A673 (cell line): ENCODE measurements around the gene MAPK8IP3. TPM values are rescaled to one million over a fixed set of nuclear protein-coding genes. Genes with fewer than 3 reads are reported as not detected.

Experiments used
- BruUV-seq: library from RNA; stranded (reverse); fragments of 400-500 nt; replicated peaks from 2 replicates; lab custom pipeline; 2021; lab: Mats Ljungman, UMichigan
- CTCF ChIA-PET: fragments of 300-600 bp; sonication (Branson Sonifier 250); formaldehyde crosslinking; loops from one replicate; lab custom pipeline; 2022; ENCODE audit warnings: antibody characterized with exemption; lab: Charles Lee
- POLR2A ChIA-PET: fragments of 300-600 bp; sonication (Branson Sonifier 250); formaldehyde crosslinking; loops from one replicate; lab custom pipeline; 2022; ENCODE audit warnings: antibody characterized with exemption; ENCODE audit not compliant: low non-redundant PET; lab: Charles Lee
- DNase-seq: peaks from one replicate; pipeline ENCODE4 v3.0.0-alpha.2; 2015; ENCODE audit warnings: low spot score
- H3K27ac ChIP-seq: fragments of 200-600 bp; sonication (generic); 2 replicates; pipeline ENCODE4 v1.5.1; 2016; ENCODE audit warnings: mixed run types, low read depth, mild to moderate bottlenecking, mixed read lengths, antibody characterized with exemption, low read length; ENCODE audit not compliant: poor library complexity, severe bottlenecking
- H3K27me3 ChIP-seq: fragments of 200-600 bp; sonication (generic); replicated peaks from 2 replicates; pipeline ENCODE4 v1.6.1; 2017; ENCODE audit warnings: mixed run types, low read depth, mild to moderate bottlenecking, mixed read lengths, antibody characterized with exemption, low read length; ENCODE audit not compliant: insufficient read depth, poor library complexity
- H3K36me3 ChIP-seq: fragments of 200-600 bp; sonication (generic); 2 replicates; pipeline ENCODE4 v1.6.1; 2016; ENCODE audit warnings: mixed run types, mild to moderate bottlenecking, mixed read lengths, antibody characterized with exemption, low read length; ENCODE audit not compliant: insufficient read depth, poor library complexity, severe bottlenecking
- H3K4me1 ChIP-seq: fragments of 200-600 bp; sonication (generic); 2 replicates; pipeline ENCODE4 v1.6.1; 2017; ENCODE audit warnings: mixed run types, mild to moderate bottlenecking, mixed read lengths, antibody characterized with exemption, low read length; ENCODE audit not compliant: insufficient read depth, poor library complexity, severe bottlenecking
- H3K4me3 ChIP-seq: fragments of 200-600 bp; sonication (generic); 2 replicates; pipeline ENCODE4 v1.5.1; 2016; ENCODE audit warnings: low read depth, mixed run types, mild to moderate bottlenecking, mixed read lengths, low read length; ENCODE audit not compliant: poor library complexity, severe bottlenecking
- H3K9me3 ChIP-seq: fragments of 200-600 bp; sonication (generic); 2 replicates; pipeline ENCODE4 v1.6.1; 2016; ENCODE audit warnings: mixed run types, low read depth, mild to moderate bottlenecking, mixed read lengths, antibody characterized with exemption, low read length; ENCODE audit not compliant: poor library complexity, severe bottlenecking
- CTCF ChIP-seq: fragments of 300-800, 200-600 bp; sonication (generic); conservative IDR thresholded peaks from 2 replicates; pipeline ENCODE4 v1.5.1; 2017; ENCODE audit warnings: low read depth, mild to moderate bottlenecking, antibody characterized with exemption, low read length, moderate library complexity, mixed read lengths
- EZH2 ChIP-seq: fragments of 200-600 bp; sonication (generic); IDR thresholded peaks from 2 replicates; pipeline ENCODE4 v1.6.1; 2017; ENCODE audit warnings: borderline replicate concordance, low read depth, mild to moderate bottlenecking, mixed read lengths, antibody characterized with exemption, low read length; ENCODE audit not compliant: poor library complexity, severe bottlenecking
- intact Hi-C: fragments of 100-400 bp; cut with micrococcal nuclease; formaldehyde crosslinking; loops from one replicate; pipeline ENCODE4 v1.10.0; 2022; ENCODE audit not compliant: unreplicated experiment
- total RNA-seq: library from RNA; stranded (reverse); gene quantifications from 2 replicates; pipeline ENCODE4 v1.2.3, GENCODE V29; 2021

MAPK8IP3 gene
- total RNA-seq, 1 experiment from 2014 or later = 69.2 TPM

GRCh38 chr16:1776672-1776955 is 70.6 kb downstream of the MAPK8IP3 start:
- DNase-seq = no peak
- Histone ChIP-seq H3K27ac (no peak overlapping the region), H3K36me3 (peaks cover 14% of the 10 kb centered on the region), H3K4me3 (no peak overlapping the region), H3K27me3 (no peaks in the 10 kb centered on the region), H3K9me3 (no peaks in the 10 kb centered on the region), H3K4me1 (no peaks in the 10 kb centered on the region)
- TF ChIP-seq EZH2 (no peak), CTCF (no peak)
- ChIA-PET POLR2A (no interaction called here), CTCF (no interaction called here)
- intact Hi-C loops = loop anchor here (10.0 kb wide), 1 partner anchor 48 kb away; the partner anchor contains the start of genes FAHD1 and HAGH
- BruUV-seq = no TSS peak

- no TSS peak for BruUV-seq
- ChIA-PET POLR2A (no interaction called here), CTCF (no interaction called here)
- Histone ChIP-seq H3K4me3 (no peak overlapping the region), H3K36me3 (peaks cover 14% of the 10 kb centered on the region), H3K4me1 (no peaks in the 10 kb centered on the region), H3K9me3 (no peaks in the 10 kb centered on the region), H3K27me3 (no peaks in the 10 kb centered on the region), H3K27ac (no peak overlapping the region)
- no peak for DNase-seq
- intact Hi-C loops = loop anchor here (10.0 kb wide), 1 partner anchor 48 kb away; the partner anchor contains the start of genes FAHD1 and HAGH
- TF ChIP-seq EZH2 (no peak), CTCF (no peak)
Measured at GRCh38 chr16:1776991-1777374, 71.0 kb downstream of the MAPK8IP3 start.

- no TSS peak for BruUV-seq
- DNase-seq = no peak
- Histone ChIP-seq H3K36me3 (peaks cover 14% of the 10 kb centered on the region), H3K4me3 (no peak overlapping the region), H3K27ac (no peak overlapping the region), H3K4me1 (no peaks in the 10 kb centered on the region), H3K9me3 (no peaks in the 10 kb centered on the region), H3K27me3 (no peaks in the 10 kb centered on the region)
- ChIA-PET POLR2A (no interaction called here), CTCF (no interaction called here)
- TF ChIP-seq EZH2 = no peak
- no peak for TF ChIP-seq CTCF
- intact Hi-C loops = loop anchor here (10.0 kb wide), 1 partner anchor 47 kb away; the partner anchor contains the start of genes FAHD1 and HAGH
Measured at GRCh38 chr16:1777375-1778199, 71.6 kb downstream of the MAPK8IP3 start.
